Lower leg skin (tissue), 3 donors: Measurements from ENCODE around the gene DPPA4.

Experiments
- POLR2A ChIP-seq, 2 donors: fragments of 450-650 bp; IDR thresholded peaks; one replicate each; pipeline ENCODE4 v1.6.1; 2016 to 2017; ENCODE audit warnings: antibody characterized with exemption in 2 of 2, mild to moderate bottlenecking in 1 of 2, moderate library complexity in 1 of 2
- TF ChIP-seq, protein P1 (sequence below), 3 donors: fragments of 450-650 bp; IDR thresholded peaks; one replicate each; pipeline ENCODE4 v1.5.1; 2016; ENCODE audit warnings: antibody characterized with exemption in 3 of 3, mild to moderate bottlenecking in 3 of 3, moderate library complexity in 2 of 3

DNA sequence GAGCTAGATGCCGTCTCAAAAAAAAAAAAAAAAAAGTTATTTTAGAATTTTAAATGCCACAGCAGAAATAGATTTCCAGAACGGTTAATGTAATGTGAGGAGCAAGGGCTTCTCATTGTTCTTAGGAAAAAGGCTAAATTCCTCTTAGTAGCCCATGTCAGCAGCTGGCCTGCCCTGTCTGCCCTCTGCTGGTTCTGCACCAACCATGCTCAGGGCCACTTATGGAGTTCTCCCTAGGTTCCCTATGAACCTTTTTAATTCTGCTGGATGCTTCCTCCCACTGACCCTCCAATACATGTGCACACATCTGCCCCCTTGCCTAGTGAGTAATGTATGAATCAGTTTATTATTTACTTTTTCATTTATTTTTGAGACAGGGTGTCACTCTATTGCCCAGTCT is 32.2 kb upstream of the DPPA4 start:
- TF ChIP-seq, protein P1, sequence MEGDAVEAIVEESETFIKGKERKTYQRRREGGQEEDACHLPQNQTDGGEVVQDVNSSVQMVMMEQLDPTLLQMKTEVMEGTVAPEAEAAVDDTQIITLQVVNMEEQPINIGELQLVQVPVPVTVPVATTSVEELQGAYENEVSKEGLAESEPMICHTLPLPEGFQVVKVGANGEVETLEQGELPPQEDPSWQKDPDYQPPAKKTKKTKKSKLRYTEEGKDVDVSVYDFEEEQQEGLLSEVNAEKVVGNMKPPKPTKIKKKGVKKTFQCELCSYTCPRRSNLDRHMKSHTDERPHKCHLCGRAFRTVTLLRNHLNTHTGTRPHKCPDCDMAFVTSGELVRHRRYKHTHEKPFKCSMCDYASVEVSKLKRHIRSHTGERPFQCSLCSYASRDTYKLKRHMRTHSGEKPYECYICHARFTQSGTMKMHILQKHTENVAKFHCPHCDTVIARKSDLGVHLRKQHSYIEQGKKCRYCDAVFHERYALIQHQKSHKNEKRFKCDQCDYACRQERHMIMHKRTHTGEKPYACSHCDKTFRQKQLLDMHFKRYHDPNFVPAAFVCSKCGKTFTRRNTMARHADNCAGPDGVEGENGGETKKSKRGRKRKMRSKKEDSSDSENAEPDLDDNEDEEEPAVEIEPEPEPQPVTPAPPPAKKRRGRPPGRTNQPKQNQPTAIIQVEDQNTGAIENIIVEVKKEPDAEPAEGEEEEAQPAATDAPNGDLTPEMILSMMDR (IDR thresholded peaks at IDR 0.05) = no peak
- no peak for TF ChIP-seq POLR2A (IDR thresholded peaks at IDR 0.05)
